Thoracic aorta (tissue), 2 donors: Measurements from ENCODE around the gene CREB1. TPM values are rescaled to one million over a fixed set of nuclear protein-coding genes. Genes with fewer than 3 reads are reported as not detected.

Experiments
- ATAC-seq: fragments of 150-250 bp; one replicate; pipeline ENCODE4 v1.8.0; 2017; ENCODE audit warnings: low read depth; ENCODE audit not compliant: insufficient number of reproducible peaks, low FRiP score
- DNase-seq: peaks from one replicate; pipeline ENCODE4 v3.0.0-alpha.2; 2020; ENCODE audit warnings: low spot score
- H3K27ac ChIP-seq, 2 donors: fragments of 200-600 bp; sonication (generic); 1 replicate in 1 of 2; 2 replicates in 1 of 2; pipeline ENCODE4 v1.5.1; 2016; ENCODE audit warnings: mild to moderate bottlenecking in 2 of 2, moderate library complexity in 2 of 2
- H3K27me3 ChIP-seq: fragments of 200-600 bp; sonication (generic); replicated peaks from 2 replicates; pipeline ENCODE4 v1.6.0; 2016; ENCODE audit warnings: mild to moderate bottlenecking; ENCODE audit not compliant: insufficient read depth
- H3K36me3 ChIP-seq: fragments of 200-600 bp; sonication (generic); one replicate; pipeline ENCODE4 v1.5.1; 2016
- H3K4me1 ChIP-seq, 2 donors: fragments of 200-600 bp; sonication (generic); 1 replicate in 1 of 2; 2 replicates in 1 of 2; pipeline versions ENCODE4 v1.5.1 to v1.6.0; 2016; ENCODE audit warnings: low read depth in 2 of 2, mild to moderate bottlenecking in 1 of 2; ENCODE audit not compliant: control insufficient read depth in 1 of 2
- H3K4me3 ChIP-seq: fragments of 200-600 bp; sonication (generic); 2 replicates; pipeline ENCODE4 v1.5.1; 2016; ENCODE audit warnings: mild to moderate bottlenecking
- H3K9me3 ChIP-seq: fragments of 200-600 bp; sonication (generic); 2 replicates; pipeline ENCODE4 v1.5.1; 2016
- total RNA-seq, 2 donors: library from RNA; depleted of rRNA; stranded (reverse); fragments of >200 nt; gene quantifications; one replicate each; pipeline versions ENCODE4 v1.1.0 to v1.2.3, GENCODE V29; 2016
- TF ChIP-seq, protein P1 (sequence below): fragments of 200-600 bp; sonication (generic); IDR thresholded peaks from one replicate; pipeline ENCODE4 v1.5.1; 2019; ENCODE audit warnings: antibody characterized with exemption

The CREB1 gene
- total RNA-seq, 2 donors from 2014 or later = 37.1 to 49.0 TPM

GRCh38 chr2:207625014-207625907 lies 95.5 kb downstream of the CREB1 start, which contains the start of gene METTL21A:
Gene METTL21A, minus strand, starts transcription at chr2:207625394. Its CDS starts 1,019 bp downstream, at chr2:207624375.
- no peaks in the 10 kb centered on the region for H3K27me3 ChIP-seq
- H3K36me3 ChIP-seq = peaks cover 3% of the 10 kb centered on the region
- TF ChIP-seq, protein P1, sequence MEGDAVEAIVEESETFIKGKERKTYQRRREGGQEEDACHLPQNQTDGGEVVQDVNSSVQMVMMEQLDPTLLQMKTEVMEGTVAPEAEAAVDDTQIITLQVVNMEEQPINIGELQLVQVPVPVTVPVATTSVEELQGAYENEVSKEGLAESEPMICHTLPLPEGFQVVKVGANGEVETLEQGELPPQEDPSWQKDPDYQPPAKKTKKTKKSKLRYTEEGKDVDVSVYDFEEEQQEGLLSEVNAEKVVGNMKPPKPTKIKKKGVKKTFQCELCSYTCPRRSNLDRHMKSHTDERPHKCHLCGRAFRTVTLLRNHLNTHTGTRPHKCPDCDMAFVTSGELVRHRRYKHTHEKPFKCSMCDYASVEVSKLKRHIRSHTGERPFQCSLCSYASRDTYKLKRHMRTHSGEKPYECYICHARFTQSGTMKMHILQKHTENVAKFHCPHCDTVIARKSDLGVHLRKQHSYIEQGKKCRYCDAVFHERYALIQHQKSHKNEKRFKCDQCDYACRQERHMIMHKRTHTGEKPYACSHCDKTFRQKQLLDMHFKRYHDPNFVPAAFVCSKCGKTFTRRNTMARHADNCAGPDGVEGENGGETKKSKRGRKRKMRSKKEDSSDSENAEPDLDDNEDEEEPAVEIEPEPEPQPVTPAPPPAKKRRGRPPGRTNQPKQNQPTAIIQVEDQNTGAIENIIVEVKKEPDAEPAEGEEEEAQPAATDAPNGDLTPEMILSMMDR = peak; percentile 38
- H3K4me1 ChIP-seq = peaks cover 0 to 26% of the 10 kb centered on the region in 2 donors
- H3K9me3 ChIP-seq = no peaks in the 10 kb centered on the region
- peak; percentile 38 for DNase-seq
- peak within 1 kb of the TSS; percentile 86 to 91 for H3K27ac ChIP-seq
- ATAC-seq = peak; percentile 66
- H3K4me3 ChIP-seq = peak within 1 kb of the TSS; percentile 98

GRCh38 chr2:207629553-207629952 lies 99.8 kb downstream of the CREB1 start:
- H3K27me3 ChIP-seq = no peaks in the 10 kb centered on the region
- peaks cover 0 to 7% of the 10 kb centered on the region in 2 donors for H3K4me1 ChIP-seq
- no peak for ATAC-seq
- H3K36me3 ChIP-seq = no peaks in the 10 kb centered on the region
- H3K9me3 ChIP-seq = no peaks in the 10 kb centered on the region
- no peak overlapping the region for H3K4me3 ChIP-seq
- TF ChIP-seq, protein P1 = no peak
- DNase-seq = no peak
- no peak overlapping the region for H3K27ac ChIP-seq

GRCh38 chr2:207630491-207630890 lies 100.7 kb downstream of the CREB1 start:
- no peak overlapping the region for H3K4me3 ChIP-seq
- no peaks in the 10 kb centered on the region for H3K27me3 ChIP-seq
- TF ChIP-seq, protein P1 = no peak
- DNase-seq (no peak), ATAC-seq (no peak)
- peaks cover 0 to 7% of the 10 kb centered on the region in 2 donors for H3K4me1 ChIP-seq
- H3K27ac ChIP-seq = no peak overlapping the region
- H3K9me3 ChIP-seq = no peaks in the 10 kb centered on the region
- H3K36me3 ChIP-seq = no peaks in the 10 kb centered on the region

GRCh38 chr2:207632575-207633493 lies 103.1 kb downstream of the CREB1 start:
- DNase-seq (no peak), ATAC-seq (no peak)

More at GRCh38 chr2:207632575-207633493, 103.1 kb downstream of the CREB1 start:
- Histone ChIP-seq H3K36me3 (no peaks in the 10 kb centered on the region), H3K27ac (no peak overlapping the region), H3K4me3 (no peak overlapping the region), H3K27me3 (no peaks in the 10 kb centered on the region), H3K4me1 (no peaks in the 10 kb centered on the region), H3K9me3 (no peaks in the 10 kb centered on the region)
- TF ChIP-seq, protein P1 = no peak
